ENCODE measurements around the gene NXT1. TPM values are rescaled to one million over a fixed set of nuclear protein-coding genes. Genes with fewer than 3 reads are reported as not detected.
A peak's percentile ranks its signal among the peaks of the same experiment; 100 is the strongest.

NXT1 gene
- polyA plus RNA-seq, 3 donors = 18.0 to 22.2 (median 20.8) TPM

DNA sequence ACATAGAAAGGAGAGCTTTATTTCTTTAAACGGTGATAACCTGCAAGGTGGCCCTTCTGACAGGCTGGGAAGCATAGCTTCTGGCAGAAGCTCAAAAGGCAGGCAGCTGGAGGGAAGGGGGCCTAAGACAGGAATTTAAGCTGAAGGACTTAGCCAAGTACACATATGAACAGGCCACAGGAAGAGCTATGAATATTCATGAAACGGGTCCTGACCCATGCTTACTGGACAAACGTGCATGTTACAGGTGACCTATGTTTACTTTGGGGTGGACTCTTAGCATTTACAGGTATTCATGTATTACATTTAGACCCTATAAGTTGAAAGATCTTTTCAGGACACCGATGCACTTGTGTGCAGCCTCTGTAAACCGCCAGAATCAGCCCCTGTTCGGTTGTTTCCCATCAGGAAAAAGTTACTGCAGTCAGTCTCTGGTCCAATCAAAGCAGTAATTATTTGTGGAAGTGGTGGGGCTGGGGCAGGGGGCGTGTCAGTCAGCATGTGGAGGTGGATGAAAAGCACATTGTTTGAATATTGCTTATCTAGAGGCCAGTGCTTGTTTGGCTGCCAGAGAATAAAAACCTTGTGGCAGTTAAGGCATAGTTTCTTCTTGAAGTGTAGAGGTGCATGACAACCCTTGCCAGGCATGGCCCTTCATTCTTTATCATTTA, 8.5 kb downstream of the NXT1 start:
- no peak for DNase-seq (ENCODE audit: low read depth in 3 of 3, low spot score in 2 of 3)

GRCh38 chr20:23360531-23360930, 9.9 kb downstream of the NXT1 start:
- no peak for DNase-seq (ENCODE audit: low read depth in 3 of 3, low spot score in 2 of 3)

GRCh38 chr20:23361119-23361475, 10.5 kb downstream of the NXT1 start:
- peak in 1 of 3 donors; percentile 8 for DNase-seq (ENCODE audit: low read depth in 3 of 3, low spot score in 2 of 3)

GRCh38 chr20:23361476-23362391, 11.1 kb downstream of the NXT1 start, which contains the start of gene GZF1:
GZF1 (plus strand) TSS chr20:23362182; CDS start chr20:23364384, 2,202 bp downstream.
- peak; percentile 91 to 95 (median 94) for DNase-seq (ENCODE audit: low read depth in 3 of 3, low spot score in 2 of 3)

DNA sequence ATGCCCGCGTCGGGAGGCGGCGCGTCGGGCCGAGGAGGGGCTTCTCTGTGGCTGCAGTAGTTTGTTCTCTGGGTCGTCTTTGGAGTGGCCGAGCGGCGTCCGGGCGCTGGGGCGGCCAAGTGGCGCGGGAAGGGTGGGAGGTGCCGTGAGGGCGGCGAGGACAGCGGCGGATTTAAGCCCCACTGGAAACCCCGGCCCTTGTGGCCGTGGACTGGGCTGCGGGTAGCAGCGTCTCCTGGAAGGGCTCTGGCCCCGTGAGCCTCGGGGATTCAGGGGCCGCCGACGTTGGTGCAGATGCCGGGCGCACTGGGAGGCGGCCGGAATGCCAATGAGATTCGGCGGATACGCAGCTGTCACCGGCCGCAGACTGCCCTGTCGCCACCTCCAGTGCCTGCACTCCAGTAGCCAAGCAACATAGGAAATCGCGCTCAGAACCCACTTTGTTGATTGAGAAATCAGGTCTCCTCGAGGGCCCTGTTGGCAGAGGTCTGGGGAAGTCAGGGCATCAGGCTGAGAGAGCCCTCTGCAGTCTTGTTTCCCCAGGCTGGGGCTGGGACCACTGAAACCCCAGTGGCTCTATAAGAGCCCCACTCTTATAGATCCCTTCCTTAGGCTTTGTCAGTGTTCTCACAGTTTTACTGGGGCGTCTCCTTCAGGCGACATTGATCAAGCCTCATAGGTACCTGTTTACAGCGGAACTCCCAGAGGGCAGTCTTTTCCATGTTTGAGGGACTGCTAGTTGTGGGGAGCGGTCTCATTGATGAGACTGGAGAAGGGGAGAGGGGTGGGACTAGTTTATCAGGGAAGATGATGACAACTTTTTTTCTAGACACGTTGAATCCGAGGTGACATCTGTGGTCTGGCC, 12.0 kb downstream of the NXT1 start:
- DNase-seq (ENCODE audit: low read depth in 3 of 3, low spot score in 2 of 3) = peak in 1 of 3 donors; percentile 21

- DNase-seq (ENCODE audit: low read depth in 3 of 3, low spot score in 2 of 3) = no peak
Observed at GRCh38 chr20:23363257-23363649, 12.7 kb downstream of the NXT1 start.

DNA sequence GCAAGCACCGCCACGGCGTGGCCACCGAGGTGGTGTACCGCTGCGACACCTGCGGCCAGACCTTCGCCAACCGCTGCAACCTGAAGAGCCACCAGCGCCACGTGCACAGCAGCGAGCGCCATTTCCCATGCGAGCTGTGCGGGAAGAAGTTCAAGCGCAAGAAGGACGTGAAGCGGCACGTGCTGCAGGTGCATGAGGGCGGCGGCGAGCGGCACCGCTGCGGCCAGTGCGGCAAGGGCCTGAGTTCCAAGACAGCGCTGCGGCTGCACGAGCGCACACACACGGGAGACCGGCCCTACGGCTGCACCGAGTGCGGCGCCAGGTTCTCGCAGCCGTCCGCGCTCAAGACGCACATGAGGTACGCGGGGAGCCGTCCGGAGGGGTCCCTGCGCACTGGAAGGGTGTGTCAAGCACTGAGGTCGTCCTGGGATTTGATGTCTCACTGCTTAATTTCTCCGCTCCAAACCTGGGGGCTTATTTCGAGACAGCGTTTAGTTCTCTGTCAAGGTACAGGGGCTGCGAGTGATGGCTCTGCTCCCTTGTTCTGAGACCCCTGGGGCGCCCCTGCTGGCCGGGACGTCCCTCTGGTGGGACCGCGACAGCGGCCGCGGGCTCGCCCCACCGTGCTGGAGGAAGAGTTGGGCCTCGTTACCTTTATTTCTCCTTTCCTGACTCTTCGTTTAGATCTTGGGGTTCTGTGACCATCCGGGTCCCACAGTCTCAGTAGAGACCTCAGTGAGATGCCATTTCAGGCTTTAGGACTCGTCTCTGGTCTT, 15.0 kb downstream of the NXT1 start:
- no peak for DNase-seq (ENCODE audit: low read depth in 3 of 3, low spot score in 2 of 3)

DNA sequence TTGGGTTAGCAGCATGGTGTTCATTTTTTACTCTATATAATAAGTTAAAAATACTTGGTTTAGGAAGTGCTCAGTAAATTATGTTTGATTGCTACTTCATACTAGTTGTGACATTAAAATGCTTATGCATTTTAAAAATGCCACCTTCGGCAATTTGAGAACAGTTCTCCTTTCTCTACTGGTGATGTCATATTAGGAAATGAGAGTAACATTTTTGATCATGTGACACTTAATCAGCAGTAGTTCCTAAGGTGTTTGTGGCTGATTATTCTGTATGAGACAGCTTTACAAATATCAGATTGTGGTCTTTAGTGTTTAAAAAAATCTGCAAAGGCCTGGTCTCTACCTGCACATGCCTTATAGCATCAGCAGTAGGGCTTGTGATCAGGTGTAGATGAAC, 15.8 kb downstream of the NXT1 start:
- no peak for DNase-seq (ENCODE audit: low read depth in 3 of 3, low spot score in 2 of 3)

- DNase-seq (ENCODE audit: low read depth in 3 of 3, low spot score in 2 of 3) = no peak
Observed at GRCh38 chr20:23367770-23368169, 17.2 kb downstream of the NXT1 start.

DNA sequence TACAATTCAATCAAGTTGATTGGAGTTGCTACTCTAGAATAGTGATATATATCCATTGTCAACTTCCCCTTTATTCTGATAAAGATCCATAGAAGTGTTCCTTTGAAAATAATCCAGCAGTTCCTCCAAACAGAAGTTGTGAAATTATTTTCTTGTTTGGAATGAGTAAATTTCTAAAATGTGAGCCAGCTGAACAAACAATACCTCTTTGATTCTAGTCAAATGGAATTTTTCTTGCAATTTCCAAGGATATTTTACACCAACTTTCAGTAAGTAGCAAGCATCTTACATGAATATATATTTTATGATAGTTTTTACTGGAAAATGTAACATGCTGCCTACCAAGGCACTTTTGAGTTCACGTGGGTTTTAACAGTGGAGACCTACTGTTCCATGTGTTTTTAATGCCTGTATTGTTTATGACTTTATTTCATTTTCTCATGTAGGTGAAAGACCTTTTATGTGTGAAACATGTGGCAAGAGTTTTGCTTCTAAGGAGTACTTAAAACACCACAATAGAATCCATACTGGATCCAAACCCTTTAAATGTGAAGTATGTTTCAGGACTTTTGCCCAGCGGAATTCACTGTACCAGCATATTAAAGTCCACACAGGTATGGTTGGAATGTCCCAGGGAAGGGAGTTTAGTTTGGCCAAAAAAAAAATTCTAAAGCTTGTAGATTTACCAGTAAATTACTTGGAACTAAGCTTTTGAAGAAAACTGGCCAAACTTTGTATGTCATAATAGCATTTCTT, 17.9 kb downstream of the NXT1 start:
- DNase-seq (ENCODE audit: low read depth in 3 of 3, low spot score in 2 of 3) = no peak

DNA sequence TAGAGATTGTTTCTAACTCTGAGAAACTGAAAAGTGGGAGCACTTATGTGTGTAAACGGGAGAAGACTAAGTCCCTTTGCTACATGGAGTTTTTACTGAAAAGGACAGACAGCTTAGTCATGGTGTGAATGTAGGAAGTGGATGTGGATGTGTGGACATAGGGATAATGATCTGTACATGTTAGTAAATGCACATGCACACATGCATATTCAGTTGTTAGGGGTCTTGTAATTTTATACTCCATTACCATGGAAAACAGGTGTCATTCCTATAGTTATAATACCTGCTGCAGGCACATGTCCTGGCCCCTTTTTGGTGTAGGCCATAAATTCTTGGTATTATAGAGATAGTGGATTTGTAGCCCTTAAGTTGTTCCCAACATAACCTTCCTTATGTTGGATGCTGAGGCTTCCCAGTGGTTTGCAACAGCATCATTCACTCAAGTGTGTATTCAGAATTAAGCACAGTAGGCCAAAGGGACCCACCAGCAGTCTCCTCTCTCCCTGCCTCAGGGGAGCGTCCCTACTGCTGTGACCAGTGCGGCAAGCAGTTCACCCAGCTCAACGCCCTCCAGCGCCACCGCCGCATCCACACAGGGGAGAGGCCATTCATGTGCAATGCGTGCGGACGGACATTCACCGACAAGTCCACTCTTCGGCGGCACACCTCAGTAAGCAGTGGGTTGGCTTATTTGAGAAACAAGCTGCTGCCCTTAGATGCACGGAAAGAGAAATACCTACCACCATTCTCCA, 18.7 kb downstream of the NXT1 start:
- no peak for DNase-seq (ENCODE audit: low read depth in 3 of 3, low spot score in 2 of 3)

DNA sequence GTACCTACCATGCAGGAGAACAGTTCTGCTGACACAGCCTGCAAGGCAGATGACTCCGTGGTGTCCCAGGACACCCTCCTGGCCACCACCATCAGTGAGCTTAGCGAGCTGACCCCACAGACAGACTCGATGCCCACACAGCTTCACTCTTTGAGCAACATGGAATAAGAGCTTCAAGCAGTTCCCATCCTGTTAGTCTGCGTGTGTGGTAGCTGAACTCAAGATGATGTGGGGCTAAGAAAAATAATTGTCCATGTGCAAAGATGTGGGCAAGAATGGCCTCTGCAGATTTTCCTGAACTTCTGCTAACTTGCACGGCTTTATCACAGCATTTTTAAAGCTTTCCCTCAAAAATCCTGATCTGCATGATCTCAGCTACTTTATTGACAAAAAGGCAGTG, 19.7 kb downstream of the NXT1 start:
- no peak for DNase-seq (ENCODE audit: low read depth in 3 of 3, low spot score in 2 of 3)

- no peak for DNase-seq (ENCODE audit: low read depth in 3 of 3, low spot score in 2 of 3)
Observed at GRCh38 chr20:23370873-23371272, 20.3 kb downstream of the NXT1 start.

GRCh38 chr20:23371496-23371895, 20.9 kb downstream of the NXT1 start:
- DNase-seq (ENCODE audit: low read depth in 3 of 3, low spot score in 2 of 3) = no peak

DNA sequence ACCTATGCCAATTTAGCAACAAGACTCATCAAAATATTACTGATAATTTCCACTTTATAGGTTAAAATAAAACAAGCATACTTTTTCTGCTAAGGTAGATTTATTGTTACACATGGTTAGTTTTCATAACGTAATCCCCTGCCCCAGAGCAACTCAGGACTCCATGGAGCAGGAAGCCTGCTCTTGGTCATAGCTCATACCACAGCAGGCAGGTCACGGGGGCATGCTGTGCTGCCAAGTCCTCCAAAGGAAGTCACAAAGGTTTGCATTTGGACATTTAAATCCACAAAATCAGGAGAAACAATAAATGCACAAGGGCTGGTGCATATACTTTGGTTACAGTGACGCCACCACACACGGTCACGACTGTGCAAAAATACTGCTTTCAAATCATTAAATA, 23.9 kb downstream of the NXT1 start:
- DNase-seq (ENCODE audit: low read depth in 3 of 3, low spot score in 2 of 3) = no peak

DNA sequence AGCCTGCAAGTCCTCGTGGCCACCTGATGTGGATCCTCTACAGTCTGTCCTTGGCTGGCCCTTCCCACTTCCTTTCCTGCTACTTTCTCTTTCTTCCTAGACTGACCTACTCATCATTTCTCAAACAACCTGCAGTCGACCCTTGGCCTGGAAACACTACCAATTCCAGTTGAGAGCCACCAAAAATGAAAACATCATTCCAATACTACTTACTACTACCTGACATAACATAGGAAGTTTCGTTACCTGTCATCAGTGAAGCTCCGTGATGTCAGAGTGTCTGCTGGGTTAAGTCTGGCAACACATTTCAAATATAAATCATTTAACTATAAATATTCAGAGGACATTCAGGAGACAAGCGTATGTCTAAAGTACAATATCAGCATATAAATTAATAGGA, 25.2 kb downstream of the NXT1 start:
- DNase-seq (ENCODE audit: low read depth in 3 of 3, low spot score in 2 of 3) = no peak

DNA sequence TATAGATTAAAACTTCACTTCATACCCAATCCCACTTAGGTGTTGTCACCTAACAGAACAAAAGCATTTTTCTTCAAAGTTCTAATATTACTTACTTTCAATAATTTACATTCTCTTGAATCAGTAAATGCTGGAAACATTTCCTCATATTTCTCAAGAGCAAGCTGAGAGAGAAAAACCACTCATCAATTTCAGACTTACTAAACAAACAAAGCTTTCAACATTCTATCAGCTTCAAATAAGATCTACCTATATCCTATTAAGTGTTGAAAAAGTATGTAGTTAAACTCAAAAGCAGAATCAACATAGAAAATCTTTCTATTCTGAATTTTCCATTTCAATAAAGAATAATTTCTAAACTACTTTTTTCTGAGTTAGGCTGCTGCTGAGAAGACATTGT, 29.2 kb downstream of the NXT1 start:
- DNase-seq (ENCODE audit: low read depth in 3 of 3, low spot score in 2 of 3) = no peak

- no peak for DNase-seq (ENCODE audit: low read depth in 3 of 3, low spot score in 2 of 3)
Observed at GRCh38 chr20:23381876-23382275, 31.3 kb downstream of the NXT1 start.

Measured in right renal cortex interstitium (tissue), 3 donors.